GM18907 (cell line): ENCODE data around the gene CTLA4.

Experiments used
- ATAC-seq: cut with Tn5 transposase; IDR thresholded peaks from one replicate; pipeline ENCODE4 v1.9.1; 2021; ENCODE audit warnings: mild to moderate bottlenecking, moderate library complexity; ENCODE audit not compliant: unreplicated experiment

The CTLA4 gene

DNA sequence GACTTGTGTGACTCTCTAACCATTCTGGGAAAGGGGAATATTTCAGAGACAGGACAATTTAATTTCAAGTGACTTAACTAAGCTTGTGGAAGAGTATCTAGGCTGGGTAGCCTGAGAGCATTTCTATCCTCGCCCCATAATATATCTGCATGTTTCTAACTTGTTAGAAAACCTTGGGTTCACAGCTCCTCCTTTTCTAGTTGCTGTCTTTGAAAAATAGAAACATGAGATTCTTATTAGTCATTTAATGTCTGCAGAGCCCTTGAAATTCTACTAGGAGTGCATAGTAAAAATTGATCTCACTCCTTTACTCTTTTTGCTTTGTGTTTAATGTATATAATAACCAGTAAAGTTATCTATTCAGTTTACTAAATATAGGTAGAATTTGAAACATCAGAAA, 22.4 kb downstream of the CTLA4 start:
- ATAC-seq: no peak

DNA sequence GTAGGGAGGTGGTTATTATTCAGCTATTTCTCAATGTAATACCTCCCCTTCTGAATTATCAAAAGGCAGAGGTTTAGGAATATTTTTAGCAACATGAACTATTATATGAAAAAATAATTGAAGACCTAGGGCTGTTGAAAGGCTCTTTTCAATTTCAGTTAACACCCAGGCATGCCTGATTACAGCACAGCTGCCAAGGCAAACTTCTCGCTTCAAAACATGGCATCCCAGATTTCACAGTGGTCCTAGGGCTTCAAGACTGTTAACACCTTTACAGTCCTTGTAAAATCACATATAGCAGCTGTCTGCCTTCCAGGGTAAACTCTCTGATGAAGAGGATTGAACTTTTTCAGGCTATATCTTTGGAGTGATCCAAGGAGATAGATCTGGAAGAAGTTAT, 23.2 kb downstream of the CTLA4 start:
- ATAC-seq: no peak

DNA sequence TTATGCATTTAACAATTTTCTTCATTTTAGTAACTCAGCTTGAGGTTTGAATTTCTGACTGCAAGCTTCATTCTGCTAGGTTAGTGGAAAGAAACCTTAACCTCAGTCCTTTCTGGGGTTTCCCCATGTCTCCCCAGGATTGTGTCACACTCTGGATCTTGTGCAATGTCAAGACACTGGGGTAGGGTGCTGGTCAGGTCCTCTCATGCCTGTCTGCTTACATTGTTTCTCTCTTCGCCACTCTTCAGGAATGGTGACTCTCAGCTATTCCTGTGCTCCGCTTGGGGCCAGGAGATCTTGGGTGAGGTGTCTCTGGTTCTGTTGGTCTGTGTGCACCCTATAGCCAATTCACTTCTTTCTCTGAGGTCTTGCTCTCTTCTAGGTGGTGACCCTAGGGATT, 23.9 kb downstream of the CTLA4 start:
- ATAC-seq: no peak

DNA sequence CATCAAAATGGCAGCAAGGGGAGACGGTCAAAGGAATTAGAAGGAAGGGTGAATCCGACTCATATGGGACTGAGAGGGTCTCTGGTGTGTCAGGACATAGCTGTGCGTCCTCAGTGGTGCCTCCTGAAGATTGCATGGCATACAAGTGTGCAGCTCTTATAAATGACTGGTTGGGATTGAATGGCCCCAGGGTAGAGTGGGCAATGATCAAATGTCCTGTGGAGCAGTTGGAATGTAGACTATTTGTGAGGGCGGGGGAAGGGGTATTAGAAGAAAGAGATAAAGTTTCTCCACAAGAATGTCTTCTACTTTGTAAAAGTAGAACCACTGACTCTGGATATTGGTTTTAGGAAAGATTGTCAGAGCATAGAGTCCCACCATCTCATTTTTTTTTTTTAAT, 24.6 kb downstream of the CTLA4 start:
- ATAC-seq: no peak

DNA sequence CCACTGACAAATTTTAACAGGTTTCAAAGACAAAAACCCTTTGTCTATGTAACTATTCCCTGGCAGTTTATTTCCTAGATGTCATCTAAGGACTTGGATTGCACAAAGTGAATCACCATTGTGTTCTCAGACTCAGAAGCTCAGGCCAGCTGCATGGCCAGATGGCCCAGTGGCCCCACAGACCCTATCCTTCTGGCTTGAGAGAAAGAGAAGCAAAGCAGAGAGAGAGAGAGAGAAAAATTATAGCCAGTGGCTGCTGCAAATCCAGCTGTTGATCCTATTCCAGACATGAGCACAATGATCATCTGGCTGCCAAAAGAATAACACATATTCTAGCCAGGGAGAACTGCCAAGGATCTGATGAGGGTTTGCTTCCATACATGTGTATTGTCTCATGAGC, 25.8 kb downstream of the CTLA4 start:
- no peak for ATAC-seq

DNA sequence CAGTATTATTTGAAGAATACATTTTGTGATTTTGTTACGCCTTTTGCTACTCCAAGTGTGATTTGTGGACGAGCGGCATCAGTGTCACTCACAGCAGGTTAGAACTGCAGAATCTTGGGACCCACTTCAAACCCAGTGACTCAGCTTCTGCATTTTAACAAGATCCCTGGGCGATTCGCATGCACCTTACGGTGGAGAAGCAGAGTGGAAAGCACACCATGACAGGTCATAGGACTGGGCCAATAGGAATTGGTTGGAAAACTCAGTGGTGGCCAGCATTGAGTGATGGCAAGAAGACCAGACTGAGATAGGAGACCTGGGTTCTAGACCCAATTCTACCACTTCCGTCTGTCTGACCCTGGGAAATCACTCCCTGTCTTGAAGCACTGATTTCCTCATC, 26.3 kb downstream of the CTLA4 start:
- no peak for ATAC-seq

DNA sequence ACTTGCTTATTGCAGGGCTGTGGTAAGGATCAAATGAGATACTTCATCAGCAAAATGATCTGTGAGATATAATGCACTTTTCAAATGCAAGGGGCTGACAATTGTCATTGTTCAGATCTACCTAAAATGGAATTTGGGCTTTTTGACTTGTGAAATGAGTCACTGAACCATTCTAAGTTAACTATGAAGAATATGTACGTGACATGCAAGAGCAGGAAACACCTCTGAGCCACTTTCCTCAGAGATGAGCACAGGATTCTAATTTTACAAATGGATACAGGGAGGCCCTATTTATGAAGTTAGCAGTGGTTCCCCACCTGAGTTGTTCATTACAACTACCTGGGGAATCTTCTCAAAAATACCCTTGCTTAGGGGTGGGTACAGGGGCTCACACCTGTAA, 26.7 kb downstream of the CTLA4 start:
- ATAC-seq: no peak

DNA sequence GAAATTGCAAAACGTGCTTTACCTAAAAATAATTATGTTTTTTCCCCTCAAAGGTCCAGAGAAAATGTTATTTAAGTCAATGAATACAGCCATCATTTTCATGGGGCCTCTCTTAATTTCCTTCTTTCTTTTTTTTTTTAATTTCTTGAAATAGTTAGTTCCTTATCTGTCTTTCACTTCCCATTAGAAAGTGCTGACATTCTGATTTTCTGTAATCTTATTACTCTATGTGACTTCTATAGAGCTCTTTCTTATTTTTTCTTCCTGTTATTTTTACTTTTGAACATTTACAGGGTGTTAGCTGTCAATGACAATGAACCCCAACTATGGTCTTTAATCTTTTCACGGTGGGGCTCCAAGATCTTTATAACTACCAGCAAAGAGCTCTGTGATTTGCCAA, 30.0 kb downstream of the CTLA4 start:
- ATAC-seq: no peak

DNA sequence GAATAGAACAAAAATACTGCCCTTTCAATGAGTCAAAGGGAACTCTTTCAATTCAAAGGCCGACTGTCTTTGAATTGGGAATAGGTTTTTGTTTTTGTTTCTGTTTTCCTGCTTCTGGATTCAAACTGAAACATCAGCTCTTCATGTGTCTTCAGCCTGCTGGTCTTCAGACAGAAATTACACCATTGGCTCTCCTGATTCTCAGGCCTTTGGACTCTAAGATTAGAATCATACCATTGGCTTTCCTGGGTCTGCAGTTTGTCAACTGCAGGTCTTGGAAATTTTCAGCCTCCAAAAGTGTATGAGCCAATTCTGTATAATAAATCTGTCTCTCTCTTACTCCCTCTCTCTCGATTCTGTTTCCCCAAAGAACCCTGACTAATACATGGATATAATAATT, 31.1 kb downstream of the CTLA4 start:
- no peak for ATAC-seq

DNA sequence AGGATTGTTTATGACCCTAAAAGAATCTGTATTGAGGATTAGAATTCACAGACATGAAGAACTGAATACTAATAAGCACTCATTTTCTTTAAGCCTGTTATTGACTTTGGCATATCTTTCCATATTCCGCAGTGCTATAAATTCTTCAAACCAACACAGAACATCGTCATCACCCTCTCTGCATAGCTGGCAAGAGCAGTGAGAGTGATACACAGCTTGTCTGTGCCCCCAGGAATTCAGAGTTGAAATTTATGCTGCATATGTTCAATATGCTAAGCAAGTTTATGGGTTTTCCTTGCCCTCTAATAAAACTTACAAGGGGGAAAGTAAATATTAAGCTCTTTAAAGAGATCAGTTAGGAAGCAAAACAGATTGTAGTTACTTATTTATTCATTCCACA, 32.7 kb downstream of the CTLA4 start:
- no peak for ATAC-seq

DNA sequence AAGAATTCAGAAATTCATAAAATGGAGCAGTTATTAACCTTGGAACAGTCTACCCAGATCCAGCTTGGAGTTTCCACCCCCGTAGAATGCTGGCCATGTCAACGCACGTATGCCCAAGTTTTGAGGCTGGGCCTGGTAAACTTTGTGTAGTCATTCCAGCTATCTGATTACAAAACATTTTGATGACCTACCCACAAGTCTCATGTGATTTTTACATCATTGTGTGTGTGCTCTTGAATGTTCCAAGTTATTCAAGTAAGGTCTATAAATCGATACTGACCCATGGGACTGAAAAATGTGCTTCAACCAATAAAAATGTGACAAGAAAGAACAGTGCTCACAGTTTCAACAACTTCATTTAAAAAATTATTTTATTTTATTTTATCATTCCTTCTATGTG, 36.5 kb downstream of the CTLA4 start:
- ATAC-seq: no peak

DNA sequence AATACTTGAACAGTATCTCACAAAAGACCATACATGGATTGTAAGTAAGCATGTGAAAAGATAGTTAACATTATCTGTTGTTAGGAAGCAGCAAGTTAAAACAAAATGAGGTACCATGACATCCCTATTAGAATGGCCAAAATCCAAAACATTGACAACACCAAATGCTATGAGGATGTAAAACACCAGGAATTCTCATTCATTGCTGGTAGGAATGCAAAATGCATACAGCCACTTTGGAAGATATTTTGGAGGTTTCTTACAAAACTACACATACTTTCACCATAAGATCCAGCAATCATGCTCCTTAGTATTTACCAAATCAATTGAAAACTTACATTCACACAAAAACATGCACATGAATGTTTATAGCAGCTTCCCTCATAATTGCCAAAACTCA, 38.1 kb downstream of the CTLA4 start:
- no peak for ATAC-seq

DNA sequence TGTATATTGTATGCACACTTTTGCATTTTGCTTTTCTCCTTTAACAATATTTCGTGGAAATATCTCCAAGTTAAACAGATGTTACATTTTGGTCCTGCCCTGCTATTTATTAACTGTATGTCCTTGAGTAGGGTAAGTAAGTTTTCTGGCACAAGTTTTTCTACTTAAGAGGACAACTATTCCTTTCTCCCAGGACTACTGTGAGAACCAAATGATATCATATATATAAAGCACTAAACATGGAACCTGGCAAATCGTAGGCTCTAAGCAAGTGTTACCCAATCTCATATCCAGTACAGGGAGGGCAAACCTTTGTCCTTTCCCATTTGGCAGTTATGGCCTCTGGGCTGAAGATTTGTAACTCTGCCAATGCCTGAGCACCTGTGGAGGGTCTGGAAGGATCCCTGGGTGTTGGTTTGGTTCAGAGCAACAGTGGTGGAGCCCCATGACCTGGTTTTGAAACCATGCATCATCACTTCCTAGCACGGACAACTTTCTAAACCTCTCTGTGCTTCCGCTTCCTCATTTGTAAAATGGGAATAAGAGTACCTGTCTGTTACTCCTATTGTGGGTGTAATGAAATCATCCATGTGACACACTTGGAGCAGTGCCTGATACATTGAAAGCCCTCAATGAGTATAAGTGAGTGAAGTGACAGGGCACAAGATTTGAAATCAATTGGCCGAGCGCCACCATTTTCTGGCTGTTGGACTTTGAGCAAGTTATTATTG, 40.7 kb downstream of the CTLA4 start:
- ATAC-seq: no peak

DNA sequence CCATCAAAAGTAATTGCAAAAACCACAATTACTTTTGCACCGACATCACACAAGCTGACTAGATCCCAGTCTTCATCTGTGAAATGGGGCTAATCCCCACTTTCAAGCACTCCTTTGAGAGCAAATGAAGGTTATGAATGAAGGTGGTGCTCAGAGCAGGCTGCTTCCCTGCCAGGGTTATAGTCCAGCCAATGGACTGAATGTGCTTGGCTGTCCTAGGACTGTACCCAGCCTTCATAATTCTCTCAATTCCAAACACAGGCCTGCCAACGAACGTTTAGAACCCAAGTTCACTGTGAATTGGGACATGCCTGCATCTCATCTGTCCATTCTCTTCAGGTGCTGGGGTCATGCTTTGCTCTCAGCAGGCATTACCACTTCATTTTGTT, 41.2 kb downstream of the CTLA4 start:
- ATAC-seq: no peak

DNA sequence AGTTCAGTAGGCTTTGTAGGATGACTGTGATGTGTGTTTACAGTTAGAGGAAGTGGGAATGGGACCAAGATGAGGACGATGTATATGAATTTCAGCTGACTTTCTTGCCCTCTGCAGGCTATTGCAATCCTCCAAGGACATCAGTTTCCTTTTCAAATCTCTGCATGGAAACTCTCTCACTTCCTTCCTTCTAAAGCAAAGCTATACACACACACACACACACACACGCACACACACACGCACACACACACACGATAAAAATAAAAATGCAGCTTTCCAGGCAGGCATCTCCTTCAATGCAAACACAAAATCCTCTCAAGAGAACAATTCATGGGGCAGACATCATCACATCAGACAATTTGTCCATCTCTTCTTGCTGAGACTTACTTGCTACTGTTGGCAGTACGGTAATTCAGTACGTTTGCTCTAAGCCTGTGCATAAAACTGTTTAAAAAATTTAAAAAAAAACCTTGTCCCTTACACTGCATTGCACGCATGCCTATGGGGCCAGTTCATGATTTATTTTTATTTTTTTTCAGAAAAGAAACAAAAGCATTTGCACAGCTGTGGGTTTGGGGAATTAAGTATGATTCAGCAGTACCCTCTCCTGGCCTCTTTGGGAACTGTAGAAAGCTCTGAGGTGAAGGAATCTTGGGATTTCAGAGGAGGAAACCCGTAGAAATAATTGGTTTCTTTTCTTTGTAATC, 41.8 kb downstream of the CTLA4 start:
- no peak for ATAC-seq

DNA sequence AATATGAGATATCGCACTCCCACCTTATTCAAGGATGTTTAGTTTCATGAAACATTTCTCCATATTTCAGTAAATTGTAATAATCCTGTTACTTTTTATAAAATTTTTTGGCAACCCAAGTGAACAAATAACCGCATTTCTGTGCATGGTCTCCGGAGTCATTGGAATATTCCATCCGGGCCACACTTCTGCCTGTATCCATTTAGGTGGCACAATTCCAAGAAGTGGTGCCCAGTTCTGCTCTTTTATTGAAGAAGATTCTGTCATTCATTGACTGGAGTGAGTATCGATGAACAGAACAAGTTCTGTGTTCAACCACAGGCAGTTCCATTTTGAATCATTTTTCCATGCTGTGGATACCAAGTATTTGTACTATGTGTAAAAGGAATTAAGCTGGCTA, 42.4 kb downstream of the CTLA4 start:
- no peak for ATAC-seq

DNA sequence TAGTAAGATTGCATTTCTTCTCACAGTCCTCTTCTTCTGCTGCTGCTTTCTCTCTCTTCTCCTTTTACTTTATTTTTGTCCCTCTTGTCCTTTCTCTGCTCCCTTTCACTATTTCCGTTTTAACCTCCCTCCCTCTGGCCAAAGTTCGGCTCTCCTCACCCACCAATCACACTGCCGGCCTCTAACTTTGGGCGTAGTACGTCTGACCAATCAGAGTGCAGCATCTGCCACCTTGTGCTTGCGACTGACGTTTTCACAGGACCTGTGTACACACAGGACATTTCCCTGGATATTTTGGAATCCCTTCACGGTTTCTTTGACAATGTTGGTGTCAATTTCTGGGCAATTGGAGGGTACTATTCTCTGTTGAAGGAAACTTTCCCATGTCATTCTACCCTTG, 46.4 kb downstream of the CTLA4 start:
- no peak for ATAC-seq

DNA sequence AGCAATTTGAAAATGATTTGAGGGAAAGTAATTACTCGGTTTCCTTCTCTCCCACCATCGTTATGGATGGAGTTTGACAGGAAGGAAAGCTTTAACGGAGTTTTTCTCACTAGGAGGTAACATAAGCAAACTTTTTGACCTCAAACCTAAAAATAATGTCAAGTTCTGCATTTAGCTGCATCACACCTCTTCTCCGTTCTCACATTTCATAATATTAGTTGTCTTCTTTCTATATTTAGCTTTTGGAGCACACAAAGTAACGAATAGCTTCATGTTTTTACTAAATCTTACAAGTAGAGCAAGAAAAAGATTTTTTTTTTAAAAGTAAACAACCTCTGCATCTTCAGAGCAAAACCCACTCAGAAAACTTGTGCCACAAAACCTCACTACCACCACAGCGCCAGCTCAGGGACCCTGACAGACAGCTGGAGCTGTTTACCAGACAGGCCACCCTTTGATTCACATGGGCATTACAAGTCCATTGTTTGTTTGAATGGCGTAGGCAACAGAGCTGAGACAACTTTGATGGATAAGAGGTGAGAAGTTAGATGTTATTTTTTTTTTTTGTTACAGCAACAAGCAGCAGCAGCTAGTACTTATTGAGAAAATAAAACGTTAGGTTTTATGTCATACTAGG, 47.1 kb downstream of the CTLA4 start:
- ATAC-seq: no peak

DNA sequence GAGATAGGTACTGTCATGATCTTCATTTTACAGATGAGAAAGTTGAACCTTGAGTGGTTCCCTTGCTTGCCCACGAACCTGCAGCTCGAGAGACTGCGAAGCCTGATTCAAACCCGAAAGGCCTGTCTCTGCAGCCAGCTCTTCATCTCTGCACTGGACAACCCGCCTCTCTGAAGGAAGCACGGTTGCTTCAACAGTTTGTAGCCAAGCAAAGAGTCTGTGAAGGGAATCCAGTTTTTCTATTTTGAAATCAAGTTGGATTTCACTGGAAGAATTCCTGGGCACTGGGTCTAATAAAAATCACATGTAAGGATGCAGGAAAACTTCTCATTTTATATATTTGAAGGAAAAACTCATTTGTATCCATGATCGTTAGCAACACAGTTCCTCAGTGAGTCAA, 47.7 kb downstream of the CTLA4 start:
- no peak for ATAC-seq

DNA sequence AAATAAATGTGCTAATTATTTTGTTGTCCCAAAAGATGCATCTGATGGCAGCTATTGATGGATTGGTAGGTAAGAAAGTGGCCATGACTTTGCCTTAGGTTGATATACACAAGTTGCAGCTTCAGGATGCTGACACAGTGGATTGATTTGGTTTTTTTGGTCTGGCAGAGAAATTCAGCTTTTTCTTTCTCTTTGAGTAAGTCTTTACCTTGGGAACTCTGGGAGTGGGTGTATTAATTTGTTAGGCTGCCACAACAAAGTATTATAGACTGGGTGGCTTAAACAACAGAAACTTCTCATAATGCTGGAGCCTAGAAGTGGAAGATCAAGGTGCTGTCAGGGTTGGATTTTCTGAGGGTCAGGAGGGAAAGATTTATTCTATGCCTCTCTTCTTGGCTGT, 49.2 kb downstream of the CTLA4 start:
- ATAC-seq: no peak

DNA sequence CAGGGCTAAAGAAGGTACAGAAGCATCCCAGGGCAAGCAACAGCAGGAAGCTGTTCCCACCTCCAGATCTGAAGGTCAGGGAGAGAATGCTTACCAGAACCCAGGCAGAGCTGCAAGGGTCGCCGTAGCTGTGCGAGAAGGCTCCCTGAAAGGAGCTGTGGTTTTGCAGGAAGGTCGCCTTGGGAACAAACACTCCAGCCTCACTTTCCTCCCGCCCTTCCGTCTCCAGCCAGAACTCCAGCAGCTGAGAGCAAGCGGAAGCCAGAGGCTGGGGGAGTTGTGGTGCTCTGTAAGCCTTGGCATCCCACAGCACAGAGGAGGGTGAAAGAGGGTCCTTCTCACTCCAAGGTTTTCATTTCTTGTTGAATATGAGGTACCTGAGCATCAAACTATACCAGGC, 50.7 kb downstream of the CTLA4 start:
- ATAC-seq: no peak

DNA sequence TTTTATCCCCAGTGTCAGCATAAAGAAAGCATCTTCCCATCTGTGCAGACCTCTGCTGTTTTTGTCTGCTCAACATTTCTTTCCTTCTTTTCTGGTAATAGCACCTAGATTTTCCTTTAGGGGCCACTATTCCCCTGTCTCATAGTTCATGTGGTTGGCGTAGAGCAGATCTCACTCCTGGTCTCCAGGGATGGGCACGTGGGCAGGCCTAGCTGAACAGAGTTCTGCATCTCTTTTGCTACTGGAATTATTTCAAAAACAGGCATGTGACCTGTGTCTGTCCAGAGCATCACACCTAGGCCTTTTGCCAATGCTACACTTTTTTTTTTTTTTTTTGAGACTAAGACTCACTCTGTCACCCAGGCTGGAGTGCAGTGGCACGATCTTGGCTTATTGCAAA, 51.3 kb downstream of the CTLA4 start:
- no peak for ATAC-seq
